ENCODE data around the gene CWC27.

DNA sequence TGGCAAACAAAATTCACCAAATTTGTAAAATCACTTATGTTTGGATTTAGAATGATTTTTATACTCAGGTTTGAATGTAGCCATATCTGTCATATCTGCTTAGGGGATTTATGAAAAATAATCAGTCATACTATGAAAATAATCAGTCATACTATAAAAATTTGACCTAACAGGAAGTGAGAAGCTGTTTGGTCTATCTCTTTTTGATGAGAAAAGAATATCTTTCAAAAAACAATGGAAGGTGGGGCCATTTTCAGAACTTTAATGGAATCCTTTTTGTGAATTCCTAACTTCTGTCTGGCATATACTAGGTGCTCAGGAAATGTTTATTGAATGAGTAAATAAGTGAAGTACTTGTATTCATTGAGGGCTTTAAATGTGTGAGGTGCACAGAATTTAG lies 70.1 kb downstream of the CWC27 start:
- TF ChIP-seq GATA2 (IDR thresholded peaks at IDR 0.05; ENCODE audit: low read depth, low read length) (no peak), GATA3 (IDR thresholded peaks at IDR 0.05; ENCODE audit: low read depth, low read length) (no peak)

All from SH-SY5Y (cell line).